ENCODE measurements around the gene ULK1.

The ULK1 gene

GRCh38 chr12:131894313-131894860, at the start of gene ULK1:
ULK1 (plus strand) TSS chr12:131894622; CDS start chr12:131895002, 380 bp downstream.
- DNase-seq = peak; percentile 90

GRCh38 chr12:131844656-131845055, 49.8 kb upstream of the ULK1 start:
- no peak for DNase-seq

- DNase-seq = no peak
These were observed 49.3 kb upstream of the ULK1 start for GRCh38 chr12:131845121-131845520.

- DNase-seq = no peak
These were observed 47.0 kb upstream of the ULK1 start for GRCh38 chr12:131847456-131847855.

GRCh38 chr12:131848753-131849152, 45.7 kb upstream of the ULK1 start:
- DNase-seq = no peak

GRCh38 chr12:131849700-131850553, 44.5 kb upstream of the ULK1 start:
- DNase-seq = no peak

- DNase-seq = peak; percentile 27
These were observed 43.4 kb upstream of the ULK1 start for GRCh38 chr12:131850856-131851559.

GRCh38 chr12:131851741-131852550, 42.5 kb upstream of the ULK1 start:
- no peak for DNase-seq

GRCh38 chr12:131852551-131853299, 41.7 kb upstream of the ULK1 start:
- no peak for DNase-seq

GRCh38 chr12:131853832-131854797, 40.3 kb upstream of the ULK1 start:
- DNase-seq = no peak

GRCh38 chr12:131854861-131855476, 39.5 kb upstream of the ULK1 start:
- DNase-seq = no peak

- no peak for DNase-seq
These were observed 38.8 kb upstream of the ULK1 start for GRCh38 chr12:131855521-131856142.

GRCh38 chr12:131856366-131857097, 37.9 kb upstream of the ULK1 start:
- DNase-seq = no peak

GRCh38 chr12:131857908-131858850, 36.2 kb upstream of the ULK1 start:
- no peak for DNase-seq

GRCh38 chr12:131860472-131861260, 33.8 kb upstream of the ULK1 start:
- DNase-seq = peak; percentile 32

- DNase-seq = no peak
These were observed 33.0 kb upstream of the ULK1 start for GRCh38 chr12:131861261-131862083.

Measured in CD4-positive, alpha-beta T cell treated with Interleukin-17A for 1 hour (primary cell).